Measurements from ENCODE around the gene NACC2. TPM values are rescaled to one million over a fixed set of nuclear protein-coding genes. Genes with fewer than 3 reads are reported as not detected.

NACC2 gene
- total and polyA plus RNA-seq, 8 donors = 3.6 to 29.5 (median 5.5) TPM

DNA sequence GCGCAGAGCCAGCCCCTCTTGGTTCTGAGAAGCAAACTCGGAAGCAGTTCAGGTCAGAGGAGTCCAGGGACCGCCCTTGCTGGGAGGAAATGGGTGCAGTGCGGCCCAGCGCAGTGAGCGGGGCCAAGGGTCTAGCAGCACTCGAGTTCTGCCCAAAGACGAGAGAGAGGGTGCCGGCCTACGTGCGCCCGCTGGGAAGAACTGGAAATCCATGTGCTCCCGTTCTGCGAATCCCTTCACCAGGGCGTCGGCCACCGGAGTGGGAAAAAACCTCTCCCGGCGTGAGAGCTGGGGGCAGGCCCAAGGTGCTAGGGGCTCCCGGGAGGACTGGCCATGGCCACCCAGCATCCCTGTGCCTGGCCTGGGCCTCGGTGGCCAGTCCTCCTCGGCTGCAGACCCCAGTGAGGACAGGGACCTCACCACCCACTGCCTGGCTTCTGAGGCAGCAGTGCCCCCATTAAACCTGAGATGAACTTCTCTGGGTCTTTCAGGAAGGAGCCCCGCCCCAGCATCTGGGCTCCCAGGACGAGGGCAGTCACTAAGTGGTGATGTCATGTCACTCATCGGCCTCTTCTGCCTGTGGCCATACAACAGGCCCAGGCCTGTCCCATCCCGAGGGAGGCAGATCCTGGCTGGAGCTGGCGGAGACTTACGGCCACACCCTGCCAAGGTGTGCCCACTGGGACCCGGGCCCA lies 13.0 kb upstream of the NACC2 start:
- Histone ChIP-seq H3K27me3 (peaks cover 0 to 68% of the 10 kb centered on the region in 2 donors), H3K4me3 (no peak overlapping the region), H3K36me3 (no peaks in the 10 kb centered on the region), H3K27ac (no peak overlapping the region), H3K4me1 (peaks cover 20 to 64% of the 10 kb centered on the region in 2 donors), H3K9me3 (no peaks in the 10 kb centered on the region)
- TF ChIP-seq, protein P1, sequence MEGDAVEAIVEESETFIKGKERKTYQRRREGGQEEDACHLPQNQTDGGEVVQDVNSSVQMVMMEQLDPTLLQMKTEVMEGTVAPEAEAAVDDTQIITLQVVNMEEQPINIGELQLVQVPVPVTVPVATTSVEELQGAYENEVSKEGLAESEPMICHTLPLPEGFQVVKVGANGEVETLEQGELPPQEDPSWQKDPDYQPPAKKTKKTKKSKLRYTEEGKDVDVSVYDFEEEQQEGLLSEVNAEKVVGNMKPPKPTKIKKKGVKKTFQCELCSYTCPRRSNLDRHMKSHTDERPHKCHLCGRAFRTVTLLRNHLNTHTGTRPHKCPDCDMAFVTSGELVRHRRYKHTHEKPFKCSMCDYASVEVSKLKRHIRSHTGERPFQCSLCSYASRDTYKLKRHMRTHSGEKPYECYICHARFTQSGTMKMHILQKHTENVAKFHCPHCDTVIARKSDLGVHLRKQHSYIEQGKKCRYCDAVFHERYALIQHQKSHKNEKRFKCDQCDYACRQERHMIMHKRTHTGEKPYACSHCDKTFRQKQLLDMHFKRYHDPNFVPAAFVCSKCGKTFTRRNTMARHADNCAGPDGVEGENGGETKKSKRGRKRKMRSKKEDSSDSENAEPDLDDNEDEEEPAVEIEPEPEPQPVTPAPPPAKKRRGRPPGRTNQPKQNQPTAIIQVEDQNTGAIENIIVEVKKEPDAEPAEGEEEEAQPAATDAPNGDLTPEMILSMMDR (IDR thresholded peaks at IDR 0.05) = no peak
- intact Hi-C loops (cut with DNase I) = no loop called here
- DNase-seq = peak in 1 of 4 donors; percentile 66
- ATAC-seq = peak; percentile 18

DNA sequence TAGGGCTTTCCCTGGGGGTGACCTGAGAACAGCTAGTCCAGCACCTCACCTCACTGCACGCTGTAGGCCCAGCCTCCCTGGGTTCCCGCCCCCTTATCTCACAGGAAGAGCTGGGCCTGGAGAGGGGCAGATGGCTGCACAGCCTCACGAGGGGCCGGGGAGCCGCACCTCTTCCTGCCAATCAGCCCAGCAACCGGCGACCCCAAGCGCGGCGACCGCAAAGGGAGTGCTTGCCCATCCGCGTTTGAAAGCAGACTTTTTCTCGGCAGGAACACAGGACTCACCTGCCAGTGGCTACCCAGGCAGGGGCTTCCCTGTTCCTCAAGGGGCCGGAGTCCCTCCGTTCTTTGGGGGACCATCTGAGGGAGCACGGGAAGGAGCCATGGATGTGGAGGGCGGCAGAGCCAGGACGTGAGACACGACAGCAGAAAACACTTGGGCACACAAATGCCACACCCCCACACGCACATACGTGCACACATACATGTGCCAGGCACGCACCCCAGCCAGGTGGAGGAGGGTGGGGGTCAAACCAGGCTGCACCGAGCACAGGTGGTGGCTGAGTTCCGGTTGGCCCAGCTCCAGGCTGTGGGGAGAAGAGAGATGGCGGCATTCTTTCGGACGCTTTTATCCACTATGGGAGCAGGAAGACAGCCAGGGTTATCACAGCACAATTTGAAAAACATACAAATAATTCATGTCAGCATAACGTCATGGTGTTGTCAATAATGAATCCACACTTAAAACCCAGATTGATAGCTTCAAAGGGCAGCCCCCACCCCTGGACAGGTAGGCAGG lies 12.3 kb upstream of the NACC2 start:
- H3K36me3 ChIP-seq = no peaks in the 10 kb centered on the region
- H3K9me3 ChIP-seq = no peaks in the 10 kb centered on the region
- H3K4me3 ChIP-seq = no peak overlapping the region
- peaks cover 20 to 64% of the 10 kb centered on the region in 2 donors for H3K4me1 ChIP-seq
- DNase-seq (no peak), ATAC-seq (no peak)
- TF ChIP-seq, protein P1 (IDR thresholded peaks at IDR 0.05) = no peak
- H3K27ac ChIP-seq = no peak overlapping the region
- peaks cover 0 to 68% of the 10 kb centered on the region in 2 donors for H3K27me3 ChIP-seq
- intact Hi-C loops (cut with DNase I) = no loop called here

DNA sequence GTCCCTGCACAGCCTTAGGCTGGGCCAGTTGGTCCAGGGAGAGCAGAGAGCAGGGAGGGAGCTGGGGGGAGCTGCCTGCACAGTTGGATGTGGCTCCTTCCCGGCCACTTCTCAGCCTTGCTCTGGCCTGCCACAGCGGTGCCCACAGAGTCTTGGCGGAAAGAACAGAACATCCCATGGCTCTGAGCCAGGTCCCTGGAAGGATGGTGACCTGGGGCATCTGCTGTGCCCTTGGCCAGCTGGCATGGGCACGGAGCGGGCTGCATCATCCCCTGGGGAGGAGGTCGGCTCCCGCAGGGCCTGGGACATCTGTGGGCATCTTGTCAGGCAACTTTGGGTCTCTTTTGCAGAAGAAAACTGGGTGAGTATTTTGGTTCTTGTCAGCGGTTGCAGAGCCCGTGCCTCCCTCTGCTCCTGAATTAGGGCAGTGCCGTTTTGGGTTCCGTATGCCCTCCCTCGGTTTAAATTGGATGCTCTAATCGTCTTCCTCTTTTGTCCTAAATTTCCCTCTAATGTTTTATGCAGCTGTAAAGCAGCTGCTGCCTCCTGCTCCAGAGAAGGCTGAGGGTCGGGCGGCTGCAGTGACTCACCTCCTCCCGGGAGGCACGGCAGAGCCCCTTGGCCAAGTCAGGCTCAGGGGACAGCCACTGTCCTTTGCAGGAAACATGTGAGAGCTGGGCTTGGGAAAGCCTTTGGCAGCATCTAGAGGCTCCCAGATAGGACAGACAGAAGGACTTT lies 10.5 kb upstream of the NACC2 start:
- DNase-seq (peak in 2 of 4 donors; percentile 46 to 82), ATAC-seq (no peak)
- Histone ChIP-seq H3K27me3 (peaks cover 0 to 70% of the 10 kb centered on the region in 2 donors), H3K9me3 (no peaks in the 10 kb centered on the region), H3K4me1 (peaks cover 19 to 57% of the 10 kb centered on the region in 2 donors), H3K36me3 (no peaks in the 10 kb centered on the region), H3K27ac (peak overlapping the region in 1 of 2 donors; percentile 18), H3K4me3 (no peak overlapping the region)
- TF ChIP-seq, protein P1 (IDR thresholded peaks at IDR 0.05) = no peak
- intact Hi-C loops (cut with DNase I) = no loop called here

DNA sequence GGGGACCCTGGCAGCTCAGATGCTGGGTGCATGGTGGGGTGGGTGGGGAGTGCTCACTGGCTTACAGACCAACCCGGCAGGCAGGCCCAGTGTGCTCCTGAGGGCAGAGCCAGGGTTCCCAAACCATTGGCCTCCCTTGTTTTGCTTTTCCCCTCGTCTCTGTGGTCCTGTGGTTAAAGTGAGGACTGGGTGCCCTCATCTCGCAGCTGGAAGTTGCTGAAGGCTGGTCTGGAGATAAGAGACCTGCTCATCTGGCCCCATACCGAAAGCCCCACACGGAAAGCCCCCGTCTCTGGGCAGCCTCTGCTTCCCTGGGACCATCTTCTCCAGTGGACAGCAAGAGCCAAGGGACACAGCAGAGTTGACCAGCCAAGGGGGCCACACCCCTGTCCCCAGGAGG lies 9.8 kb upstream of the NACC2 start:
- Histone ChIP-seq H3K4me3 (no peak overlapping the region), H3K4me1 (peaks cover 12 to 51% of the 10 kb centered on the region in 2 donors), H3K27me3 (peaks cover 0 to 70% of the 10 kb centered on the region in 2 donors), H3K27ac (no peak overlapping the region), H3K36me3 (no peaks in the 10 kb centered on the region), H3K9me3 (no peaks in the 10 kb centered on the region)
- TF ChIP-seq, protein P1 (IDR thresholded peaks at IDR 0.05) = no peak
- DNase-seq = no peak
- intact Hi-C loops (cut with DNase I) = no loop called here
- ATAC-seq = no peak

DNA sequence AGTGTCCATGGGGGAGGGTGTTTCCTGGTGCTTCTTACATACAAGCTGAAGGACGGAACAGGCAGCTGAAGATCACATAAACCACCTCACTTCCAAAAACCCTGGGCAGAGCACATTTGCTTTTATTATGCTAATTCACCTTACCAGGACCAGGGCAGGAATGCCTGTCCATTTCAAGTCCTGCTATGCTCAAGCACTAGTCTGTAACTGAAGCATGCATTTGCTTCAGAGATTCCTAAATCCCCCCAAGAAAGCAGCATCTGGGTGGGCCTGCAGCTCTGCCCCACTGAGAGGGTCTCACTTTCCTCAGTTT lies 9.4 kb upstream of the NACC2 start:
- Histone ChIP-seq H3K9me3 (no peaks in the 10 kb centered on the region), H3K4me1 (peaks cover 10 to 46% of the 10 kb centered on the region in 2 donors), H3K27ac (no peak overlapping the region), H3K27me3 (peaks cover 0 to 68% of the 10 kb centered on the region in 2 donors), H3K36me3 (no peaks in the 10 kb centered on the region), H3K4me3 (no peak overlapping the region)
- DNase-seq = no peak
- TF ChIP-seq, protein P1 (IDR thresholded peaks at IDR 0.05) = no peak
- ATAC-seq = no peak
- intact Hi-C loops (cut with DNase I) = no loop called here

All from left lung (tissue), 10 donors.